Mesendoderm (in vitro differentiated cells): ENCODE results near the gene MAP7D2.

Experiments used
- DNase-seq: peaks from one replicate; pipeline ENCODE4 v3.0.0; 2013
- H2AK5ac ChIP-seq: 2 replicates; pipeline ENCODE4 v1.6.1; 2013; ENCODE audit warnings: low read length, inconsistent platforms
- H2BK120ac ChIP-seq: 2 replicates; pipeline ENCODE4 v1.6.1; 2013; ENCODE audit warnings: low read depth, mild to moderate bottlenecking, low read length, moderate library complexity, mixed read lengths
- H2BK15ac ChIP-seq: replicated peaks from 2 replicates; pipeline ENCODE4 v1.6.1; 2013; ENCODE audit warnings: low read depth, mild to moderate bottlenecking, moderate library complexity
- H2BK5ac ChIP-seq: 2 replicates; pipeline ENCODE4 v1.6.1; 2013; ENCODE audit warnings: low read length, inconsistent platforms
- H3K18ac ChIP-seq: 2 replicates; pipeline ENCODE4 v1.6.1; 2013; ENCODE audit warnings: mild to moderate bottlenecking, low read length, mixed read lengths
- H3K23ac ChIP-seq: one replicate; pipeline ENCODE4 v1.6.1; 2013; ENCODE audit warnings: low read length
- H3K27ac ChIP-seq: 2 replicates; pipeline ENCODE4 v1.5.1; 2013; ENCODE audit warnings: low read depth, mild to moderate bottlenecking, inconsistent platforms, low read length, moderate library complexity
- H3K27me3 ChIP-seq: 2 replicates; pipeline ENCODE4 v1.6.1; 2013; ENCODE audit warnings: low read length, control low read depth, mild to moderate bottlenecking, inconsistent platforms; ENCODE audit not compliant: insufficient read depth, poor library complexity
- H3K36me3 ChIP-seq: 2 replicates; pipeline ENCODE4 v1.6.1; 2013; ENCODE audit warnings: low read length, inconsistent platforms; ENCODE audit not compliant: control insufficient read depth, insufficient read depth
- H3K4ac ChIP-seq: one replicate; pipeline ENCODE4 v1.6.1; 2013; ENCODE audit warnings: low read depth, mild to moderate bottlenecking, low read length, moderate library complexity
- H3K4me1 ChIP-seq: 2 replicates; pipeline ENCODE4 v1.6.1; 2013; ENCODE audit warnings: low read depth, low read length, inconsistent platforms; ENCODE audit not compliant: control insufficient read depth
- H3K4me2 ChIP-seq: 2 replicates; pipeline ENCODE4 v1.6.1; 2013; ENCODE audit warnings: low read length
- H3K4me3 ChIP-seq: 2 replicates; pipeline ENCODE4 v1.5.1; 2013; ENCODE audit warnings: mild to moderate bottlenecking, low read length
- H3K56ac ChIP-seq: one replicate; pipeline ENCODE4 v1.6.1; 2013; ENCODE audit warnings: low read length
- H3K79me1 ChIP-seq: 2 replicates; pipeline ENCODE4 v1.6.1; 2013; ENCODE audit warnings: low read length, inconsistent platforms
- H3K79me2 ChIP-seq: 2 replicates; pipeline ENCODE4 v1.6.1; 2013; ENCODE audit warnings: mild to moderate bottlenecking, low read length; ENCODE audit not compliant: control insufficient read depth, insufficient read depth
- H3K9ac ChIP-seq: 2 replicates; pipeline ENCODE4 v1.6.1; 2013; ENCODE audit warnings: low read length, inconsistent platforms
- H4K5ac ChIP-seq: one replicate; pipeline ENCODE4 v1.6.1; 2013; ENCODE audit warnings: low read length
- H4K8ac ChIP-seq: one replicate; pipeline ENCODE4 v1.6.1; 2013; ENCODE audit warnings: low read depth, mild to moderate bottlenecking, control low read depth, low read length, moderate library complexity
- WGBS: extraction: QIAGEN DNeasy Blood & Tissue Kit; methylation state at CpG from one replicate; pipeline ENCODE4 v1.1.7; 2013; ENCODE audit warnings: low lambda C conversion rate, missing lambda C conversion rate; ENCODE audit not compliant: insufficient coverage; ENCODE audit errors: extremely low coverage; 5-methylcytosine and 5-hydroxymethylcytosine counted together

Gene MAP7D2

DNA sequence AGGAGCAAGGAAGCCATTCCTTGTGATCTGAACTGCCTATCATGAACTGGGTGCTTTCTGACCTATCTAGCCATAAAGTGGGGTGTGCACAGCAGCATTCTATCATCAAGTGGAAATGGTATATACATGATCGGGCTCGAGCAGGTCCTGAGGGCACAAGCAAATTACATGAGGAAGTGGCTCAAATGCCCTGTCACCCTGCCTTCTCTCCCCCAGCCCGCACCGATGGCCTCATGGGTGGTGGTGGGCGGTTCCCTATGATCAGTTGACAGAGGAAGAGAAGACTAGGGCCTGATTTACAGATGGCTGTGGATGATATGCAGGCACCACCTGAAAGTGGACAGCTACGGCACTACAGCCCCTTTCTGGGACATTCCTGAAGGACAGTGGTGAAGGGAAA, 79.5 kb downstream of the MAP7D2 start:
- H3K23ac ChIP-seq = no peak overlapping the region
- H3K79me1 ChIP-seq = no peaks in the 10 kb centered on the region
- no peak overlapping the region for H3K4ac ChIP-seq
- no peak overlapping the region for H3K9ac ChIP-seq
- no peak overlapping the region for H4K5ac ChIP-seq
- no peak for DNase-seq
- H2BK15ac ChIP-seq = no peak overlapping the region
- no peak overlapping the region for H3K4me2 ChIP-seq
- H3K56ac ChIP-seq = no peak overlapping the region
- H3K4me3 ChIP-seq = no peak overlapping the region
- H3K27me3 ChIP-seq = no peaks in the 10 kb centered on the region
- H3K27ac ChIP-seq = no peak overlapping the region
- no peaks in the 10 kb centered on the region for H3K36me3 ChIP-seq
- H3K79me2 ChIP-seq = no peaks in the 10 kb centered on the region
- WGBS = no CpG with 5 or more reads among the region's 6 CpGs
- H3K18ac ChIP-seq = no peak overlapping the region
- H2BK120ac ChIP-seq = no peak overlapping the region
- no peak overlapping the region for H4K8ac ChIP-seq
- no peak overlapping the region for H2BK5ac ChIP-seq
- no peak overlapping the region for H2AK5ac ChIP-seq
- H3K4me1 ChIP-seq = no peaks in the 10 kb centered on the region

DNA sequence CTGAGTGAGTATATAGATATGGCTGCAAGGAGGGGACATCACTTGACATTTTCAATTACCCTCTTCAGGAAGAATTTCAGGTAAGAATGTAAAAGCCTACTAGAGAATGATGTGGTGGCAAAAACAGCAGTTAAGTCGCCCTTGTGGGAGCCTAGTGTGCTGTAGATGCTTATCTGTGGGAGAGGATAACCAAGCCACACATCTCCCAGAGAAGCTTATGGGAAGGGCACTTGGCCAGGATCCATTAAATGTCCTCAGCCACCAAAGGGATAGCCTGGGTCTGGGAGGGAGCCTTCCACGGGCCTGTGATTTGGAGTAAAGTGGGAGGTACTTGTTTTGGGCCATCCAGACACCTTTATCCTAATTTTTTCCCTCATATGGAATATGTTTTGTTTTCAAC, 84.5 kb downstream of the MAP7D2 start:
- Histone ChIP-seq H3K9ac (no peak overlapping the region), H3K18ac (no peak overlapping the region), H2BK5ac (no peak overlapping the region), H3K4ac (no peak overlapping the region), H3K4me3 (no peak overlapping the region), H4K5ac (no peak overlapping the region), H3K4me2 (no peak overlapping the region), H3K23ac (no peak overlapping the region), H3K36me3 (no peaks in the 10 kb centered on the region), H3K27ac (no peak overlapping the region), H3K79me1 (no peaks in the 10 kb centered on the region), H3K56ac (no peak overlapping the region), H2BK120ac (no peak overlapping the region), H4K8ac (no peak overlapping the region), H3K4me1 (no peaks in the 10 kb centered on the region), H3K27me3 (no peaks in the 10 kb centered on the region), H3K79me2 (no peaks in the 10 kb centered on the region), H2AK5ac (no peak overlapping the region), H2BK15ac (no peak overlapping the region)
- DNase-seq = no peak
- WGBS = no CpG with 5 or more reads among the region's 2 CpGs

DNA sequence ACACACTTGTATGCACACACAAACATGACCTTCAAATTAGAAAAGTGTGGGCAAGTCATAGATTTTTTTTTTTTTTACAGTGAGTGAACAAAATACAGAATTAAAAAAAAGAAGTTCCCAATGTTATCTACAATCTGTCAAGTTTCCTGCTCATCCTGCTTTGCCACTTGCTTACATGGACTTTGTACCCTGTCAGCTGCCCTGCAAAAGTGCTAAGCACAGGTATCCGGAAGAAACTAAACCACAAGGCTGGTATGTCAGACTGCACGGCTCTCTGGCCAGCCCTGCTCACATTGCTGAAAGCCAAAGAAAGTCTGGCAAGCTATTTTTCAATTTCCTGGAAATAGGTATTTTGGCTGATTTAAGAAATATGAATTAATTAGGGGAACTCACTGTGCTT, 87.0 kb downstream of the MAP7D2 start:
- Histone ChIP-seq H3K4me1 (no peaks in the 10 kb centered on the region), H3K36me3 (no peaks in the 10 kb centered on the region), H4K8ac (no peak overlapping the region), H2BK120ac (no peak overlapping the region), H3K9ac (no peak overlapping the region), H3K27ac (no peak overlapping the region), H3K56ac (no peak overlapping the region), H3K23ac (no peak overlapping the region), H3K4me2 (no peak overlapping the region), H3K18ac (no peak overlapping the region), H3K4ac (no peak overlapping the region), H2AK5ac (no peak overlapping the region), H4K5ac (no peak overlapping the region), H3K79me1 (no peaks in the 10 kb centered on the region), H3K79me2 (no peaks in the 10 kb centered on the region), H3K4me3 (no peak overlapping the region), H2BK15ac (no peak overlapping the region), H2BK5ac (no peak overlapping the region), H3K27me3 (no peaks in the 10 kb centered on the region)
- DNase-seq = no peak
- no CpG with 5 or more reads among the region's 2 CpGs for WGBS

DNA sequence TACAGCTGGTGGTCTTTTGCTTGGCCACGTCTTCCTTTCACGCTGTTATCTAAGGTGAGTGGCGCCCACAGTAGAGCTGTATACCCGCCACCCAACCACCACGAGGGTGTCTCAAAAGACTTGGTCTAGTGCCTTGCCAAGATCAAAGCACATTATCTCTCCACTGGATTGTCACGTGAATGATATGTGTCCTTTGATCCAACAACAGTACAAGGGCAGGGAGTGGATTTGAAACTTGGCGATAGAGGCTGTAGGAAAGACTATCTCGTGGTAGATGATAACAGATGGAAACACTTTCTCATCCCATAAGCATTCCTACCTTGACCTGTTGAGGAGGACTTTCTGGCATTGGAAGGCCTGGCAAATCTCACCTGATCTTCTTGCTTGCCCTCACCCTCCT, 88.1 kb downstream of the MAP7D2 start:
- Histone ChIP-seq H3K4me3 (no peak overlapping the region), H3K23ac (no peak overlapping the region), H2BK15ac (no peak overlapping the region), H2AK5ac (no peak overlapping the region), H3K79me2 (no peaks in the 10 kb centered on the region), H3K4ac (no peak overlapping the region), H3K27ac (no peak overlapping the region), H4K8ac (no peak overlapping the region), H2BK120ac (no peak overlapping the region), H3K79me1 (no peaks in the 10 kb centered on the region), H3K4me2 (no peak overlapping the region), H3K27me3 (no peaks in the 10 kb centered on the region), H3K56ac (no peak overlapping the region), H3K18ac (no peak overlapping the region), H3K9ac (no peak overlapping the region), H2BK5ac (no peak overlapping the region), H3K36me3 (no peaks in the 10 kb centered on the region), H3K4me1 (no peaks in the 10 kb centered on the region), H4K5ac (no peak overlapping the region)
- WGBS = no CpG with 5 or more reads among the region's 8 CpGs
- DNase-seq = peak; percentile 2

DNA sequence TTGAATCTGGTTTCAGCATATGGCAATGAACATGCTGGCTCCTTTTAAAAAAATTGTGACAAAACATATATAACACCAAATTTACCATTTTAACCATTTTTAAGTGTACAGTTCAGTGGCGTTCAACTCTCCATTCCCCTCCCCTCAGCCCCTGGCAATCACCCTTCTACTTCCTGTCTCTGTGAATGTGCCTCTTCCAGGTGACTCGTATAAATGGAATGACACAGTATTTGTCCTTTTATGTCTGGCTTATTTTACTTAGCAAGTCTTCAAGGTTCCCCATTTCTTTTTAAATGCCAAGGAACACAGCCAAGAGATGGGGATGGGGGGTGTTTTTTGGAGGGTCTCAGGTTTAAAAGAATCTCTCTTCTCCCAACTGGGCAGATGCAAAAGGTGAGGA, 90.4 kb downstream of the MAP7D2 start:
- Histone ChIP-seq H3K79me2 (no peaks in the 10 kb centered on the region), H3K9ac (no peak overlapping the region), H2BK120ac (no peak overlapping the region), H3K4me3 (no peak overlapping the region), H3K4me1 (no peaks in the 10 kb centered on the region), H2AK5ac (no peak overlapping the region), H4K8ac (no peak overlapping the region), H3K18ac (no peak overlapping the region), H2BK5ac (no peak overlapping the region), H3K23ac (no peak overlapping the region), H3K27me3 (no peaks in the 10 kb centered on the region), H3K36me3 (no peaks in the 10 kb centered on the region), H3K27ac (no peak overlapping the region), H3K4ac (no peak overlapping the region), H2BK15ac (no peak overlapping the region), H3K79me1 (no peaks in the 10 kb centered on the region), H4K5ac (no peak overlapping the region), H3K56ac (no peak overlapping the region), H3K4me2 (no peak overlapping the region)
- WGBS = no CpG with 5 or more reads among the region's 2 CpGs
- DNase-seq = peak; percentile 60

DNA sequence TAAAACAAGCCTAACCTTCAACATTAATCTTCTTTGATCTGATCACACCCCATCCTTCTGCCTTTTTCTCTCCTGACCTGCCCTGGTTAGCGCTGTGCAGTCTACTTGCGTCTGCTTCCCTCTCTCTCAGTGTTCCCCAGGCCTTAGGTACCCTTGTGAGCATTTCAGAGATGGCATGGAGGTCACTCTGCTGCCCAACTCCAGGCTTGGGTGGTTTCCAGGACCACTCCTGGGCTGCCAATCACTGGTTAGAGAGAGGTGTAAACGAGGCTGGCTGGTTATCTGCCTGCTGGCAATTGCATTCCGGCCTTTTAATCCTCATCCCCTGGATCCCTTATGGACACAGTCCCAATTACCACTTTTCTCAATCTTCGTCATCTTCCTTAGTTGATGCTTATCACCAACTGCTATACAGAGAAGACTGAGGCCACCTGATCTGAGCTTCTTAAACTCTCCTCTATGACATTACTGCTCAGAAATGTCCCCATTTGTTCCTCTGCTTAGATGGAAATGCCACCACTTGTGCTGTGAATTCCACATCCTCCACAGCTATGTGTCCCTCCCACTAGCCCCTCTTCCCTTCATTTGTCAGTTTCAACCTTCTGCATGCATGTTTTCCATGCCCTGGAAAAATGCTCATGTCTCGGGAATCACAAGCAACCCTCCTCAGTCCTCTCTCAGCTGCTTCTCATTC, 96.9 kb downstream of the MAP7D2 start:
- H2AK5ac ChIP-seq = no peak overlapping the region
- no peak overlapping the region for H3K4me3 ChIP-seq
- H3K79me2 ChIP-seq = no peaks in the 10 kb centered on the region
- no CpG with 5 or more reads among the region's 6 CpGs for WGBS
- H3K36me3 ChIP-seq = no peaks in the 10 kb centered on the region
- H4K8ac ChIP-seq = no peak overlapping the region
- H3K4me2 ChIP-seq = no peak overlapping the region
- no peak overlapping the region for H3K9ac ChIP-seq
- no peaks in the 10 kb centered on the region for H3K79me1 ChIP-seq
- H3K23ac ChIP-seq = no peak overlapping the region
- H3K56ac ChIP-seq = no peak overlapping the region
- no peaks in the 10 kb centered on the region for H3K4me1 ChIP-seq
- H3K4ac ChIP-seq = no peak overlapping the region
- H3K18ac ChIP-seq = no peak overlapping the region
- no peak overlapping the region for H2BK120ac ChIP-seq
- H4K5ac ChIP-seq = no peak overlapping the region
- DNase-seq = peak; percentile 51
- no peak overlapping the region for H3K27ac ChIP-seq
- H2BK15ac ChIP-seq = no peak overlapping the region
- no peak overlapping the region for H2BK5ac ChIP-seq
- H3K27me3 ChIP-seq = no peaks in the 10 kb centered on the region
